GM19372 (cell line): ENCODE data around the gene SLFN12L.
"Not testable (repeated sequence)": the region's sequence is repeated elsewhere in the genome, so short reads cannot be mapped to it uniquely, and the experiment has no call there.

Experiments
- ATAC-seq: cut with Tn5 transposase; IDR thresholded peaks from one replicate; pipeline ENCODE4 v1.9.1; 2021; ENCODE audit warnings: mild to moderate bottlenecking, low read depth, moderate library complexity; ENCODE audit not compliant: unreplicated experiment

Gene SLFN12L

GRCh38 chr17:35543856-35544255 lies 6.4 kb upstream of the SLFN12L start:
- ATAC-seq: no peak

DNA sequence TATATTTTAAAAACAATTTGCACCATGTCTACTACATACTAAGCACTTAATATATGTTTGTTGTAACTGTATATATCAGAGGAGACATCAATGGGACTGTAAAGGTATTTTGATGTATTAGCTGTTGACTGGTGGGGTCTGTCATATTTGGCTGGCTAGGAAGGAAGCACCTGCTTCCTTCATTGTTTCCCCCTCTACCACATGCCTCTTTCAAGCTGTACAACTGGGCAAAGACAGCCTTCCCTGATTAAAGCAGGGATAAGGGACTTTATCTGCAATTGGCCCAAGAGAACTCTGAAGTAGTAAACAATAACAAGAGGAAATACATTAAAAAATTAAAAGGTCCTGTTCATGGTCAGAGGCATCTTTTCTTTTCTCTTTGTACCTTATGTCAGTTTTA lies 5.5 kb upstream of the SLFN12L start:
- no peak for ATAC-seq

DNA sequence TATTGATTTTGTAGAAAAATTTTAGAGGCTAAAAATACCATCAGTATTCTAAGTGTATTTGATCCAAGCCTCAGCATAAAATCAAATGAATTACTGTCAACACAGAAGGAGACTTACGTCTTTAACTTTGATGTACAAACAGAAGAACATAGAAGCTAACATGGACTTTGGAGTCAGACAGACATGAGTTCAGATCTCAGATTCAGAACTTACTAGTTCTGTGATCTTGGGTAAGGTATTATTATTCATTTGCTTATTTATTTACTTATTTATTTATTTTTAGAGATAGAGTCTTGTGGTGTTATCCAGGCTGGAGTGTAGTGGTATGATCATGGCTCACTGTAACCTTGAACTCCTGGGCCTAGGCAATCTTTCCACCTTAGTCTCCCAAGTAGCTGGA lies 4.0 kb upstream of the SLFN12L start:
- ATAC-seq: no peak

DNA sequence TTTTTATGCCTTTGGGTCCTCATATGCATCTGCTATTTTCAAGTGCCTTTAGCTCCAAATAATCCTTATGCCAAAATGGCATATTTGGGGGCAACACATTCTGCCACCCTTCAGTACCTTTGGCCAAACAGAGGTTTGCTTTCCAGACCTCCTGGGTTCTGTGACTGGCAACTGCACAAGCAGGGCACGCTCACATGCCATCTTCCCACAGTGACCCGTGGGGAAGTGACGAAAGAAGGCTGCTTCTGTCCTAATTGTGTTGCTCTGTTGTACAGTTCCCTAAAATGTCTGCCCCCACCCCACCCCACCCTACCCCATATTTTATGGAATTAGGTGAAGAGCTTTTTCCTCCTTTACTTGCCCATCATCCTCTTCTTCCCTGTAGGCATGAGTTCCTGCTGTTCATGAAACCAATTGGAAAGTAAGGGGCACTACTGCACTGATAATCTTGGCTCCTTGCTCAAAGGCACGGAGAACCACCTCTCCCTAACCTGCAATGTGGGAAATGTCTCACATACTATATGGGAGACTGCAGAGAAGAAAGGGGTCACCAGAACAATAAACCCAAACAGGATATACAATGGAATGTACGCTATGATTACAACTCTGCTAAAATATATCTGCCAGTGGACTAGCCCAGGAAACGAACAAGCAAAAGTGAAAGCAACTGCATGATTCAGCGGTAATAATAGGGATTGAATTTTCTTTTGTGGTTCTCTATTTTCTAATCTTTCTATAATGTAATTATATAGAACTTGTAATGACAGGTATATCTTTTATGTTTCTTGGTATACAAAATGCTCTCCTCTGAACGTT lies 3.3 kb upstream of the SLFN12L start:
- no peak for ATAC-seq

- ATAC-seq: no peak
Measured at GRCh38 chr17:35539659-35540026, 2.2 kb upstream of the SLFN12L start.

- ATAC-seq: no peak
Measured at GRCh38 chr17:35536664-35537171, 760 bp downstream of the SLFN12L start.

DNA sequence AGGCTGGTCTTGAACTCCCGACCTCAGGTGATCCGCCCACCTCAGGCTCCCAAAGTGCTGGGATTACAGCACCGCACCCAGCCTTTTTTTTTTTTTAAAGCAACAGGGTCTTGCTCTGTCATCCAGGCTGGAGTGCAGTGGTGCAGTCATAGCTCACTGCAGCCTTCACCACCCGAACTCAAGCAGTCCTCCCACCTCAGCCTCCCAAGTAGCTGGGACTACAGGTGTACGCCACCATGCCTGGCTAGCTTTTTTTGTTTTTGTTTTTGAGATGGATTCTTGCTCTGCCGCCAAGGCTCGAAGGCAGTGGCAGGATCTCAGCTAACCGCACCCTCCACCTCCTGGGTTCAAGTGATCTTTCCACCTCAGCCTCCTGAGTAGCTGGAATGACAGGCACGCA lies 2.1 kb downstream of the SLFN12L start:
- ATAC-seq: not testable (repeated sequence)

- no peak for ATAC-seq
Measured at GRCh38 chr17:35534576-35535093, 2.8 kb downstream of the SLFN12L start.

DNA sequence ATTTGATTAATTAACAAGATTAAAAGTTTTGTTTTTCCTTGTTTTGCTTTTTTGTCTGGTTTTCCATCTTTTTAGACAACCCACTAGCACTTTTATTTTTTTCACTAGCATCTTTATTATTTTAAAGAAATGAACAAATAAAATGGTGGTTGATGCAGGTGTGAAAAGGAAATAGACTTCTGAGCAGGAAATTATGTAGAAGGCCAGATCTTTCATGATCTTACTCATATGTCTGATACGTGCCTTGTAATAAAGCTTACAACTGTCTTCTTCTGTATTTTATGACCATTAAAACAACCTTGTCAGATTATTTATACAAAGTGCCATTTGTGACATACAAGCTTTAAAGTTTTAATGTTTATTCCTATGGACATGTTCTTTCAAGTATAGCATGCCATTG lies 6.3 kb downstream of the SLFN12L start:
- ATAC-seq: no peak

DNA sequence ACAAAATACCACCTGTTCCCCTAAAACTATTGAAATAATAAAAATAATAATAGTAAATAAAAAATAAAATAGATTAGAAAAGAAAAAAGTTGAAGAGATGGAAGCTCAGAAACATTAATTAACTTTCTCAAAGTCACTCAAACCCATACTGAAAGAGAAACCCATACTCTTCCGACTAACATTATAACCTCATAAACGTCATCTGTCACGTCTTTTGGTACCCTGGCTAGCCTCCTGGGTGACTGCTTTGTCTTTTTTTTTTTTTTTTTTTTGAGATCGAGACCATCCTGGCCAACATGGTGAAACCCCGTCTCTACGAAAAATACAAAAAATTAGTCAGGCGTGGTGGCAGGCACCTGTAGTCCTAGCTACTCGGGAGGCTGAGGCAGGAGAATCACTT lies 7.6 kb downstream of the SLFN12L start:
- no peak for ATAC-seq

GRCh38 chr17:35529326-35529725 lies 8.2 kb downstream of the SLFN12L start:
- ATAC-seq: not testable (repeated sequence)

GRCh38 chr17:35523296-35523695 lies 14.2 kb downstream of the SLFN12L start:
- ATAC-seq: no peak

DNA sequence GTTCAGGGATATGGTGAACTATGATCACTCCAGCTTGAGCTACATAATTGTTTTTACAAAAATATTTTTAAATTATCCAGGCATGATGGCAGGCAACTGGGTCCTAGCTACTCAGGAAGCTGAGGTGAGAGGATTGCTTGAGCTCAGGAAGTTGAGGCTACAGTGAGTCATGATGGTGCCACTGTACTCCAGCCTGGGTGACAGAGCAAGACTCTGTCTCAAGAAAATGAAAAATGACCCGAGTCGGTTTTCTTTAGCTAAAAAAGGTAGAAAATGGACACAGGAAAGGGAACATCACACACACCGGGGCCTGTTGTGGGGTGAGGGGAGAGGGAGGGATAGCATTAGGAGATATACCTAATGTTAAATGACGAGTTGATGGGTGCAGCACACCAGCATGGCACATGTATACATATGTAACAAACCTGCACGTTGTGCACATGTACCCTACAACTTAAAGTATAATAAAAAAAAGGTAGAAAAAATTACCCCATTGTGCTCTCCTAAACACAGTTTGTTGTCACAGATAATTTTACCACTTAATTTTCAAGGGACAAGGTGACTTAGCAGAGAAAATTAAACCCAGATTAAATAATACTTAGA lies 15.7 kb downstream of the SLFN12L start:
- ATAC-seq: not testable (repeated sequence)

DNA sequence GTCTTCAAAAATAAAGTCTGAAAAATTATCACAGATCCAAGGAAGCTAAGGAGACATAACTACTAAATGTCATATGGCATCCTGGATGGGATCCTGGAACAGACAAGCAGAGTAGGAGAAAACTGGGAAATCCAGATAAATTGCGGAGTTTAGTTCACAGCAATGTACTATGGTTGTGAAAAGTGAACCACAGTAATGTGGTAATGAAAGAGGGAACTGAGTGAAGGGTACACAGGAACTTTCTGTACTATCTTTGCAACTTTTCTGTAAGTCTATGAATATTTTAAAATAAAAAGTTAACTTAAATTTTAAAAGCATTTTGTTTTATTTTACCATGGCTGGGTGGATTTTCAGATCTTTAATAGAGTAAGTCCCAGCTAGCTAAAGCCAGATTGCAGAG lies 16.3 kb downstream of the SLFN12L start:
- ATAC-seq: no peak

GRCh38 chr17:35519906-35520442 lies 17.5 kb downstream of the SLFN12L start:
- no peak for ATAC-seq

GRCh38 chr17:35519439-35519838 lies 18.0 kb downstream of the SLFN12L start:
- ATAC-seq: no peak

- ATAC-seq: not testable (repeated sequence)
Measured at GRCh38 chr17:35518431-35518830, 19.0 kb downstream of the SLFN12L start.

DNA sequence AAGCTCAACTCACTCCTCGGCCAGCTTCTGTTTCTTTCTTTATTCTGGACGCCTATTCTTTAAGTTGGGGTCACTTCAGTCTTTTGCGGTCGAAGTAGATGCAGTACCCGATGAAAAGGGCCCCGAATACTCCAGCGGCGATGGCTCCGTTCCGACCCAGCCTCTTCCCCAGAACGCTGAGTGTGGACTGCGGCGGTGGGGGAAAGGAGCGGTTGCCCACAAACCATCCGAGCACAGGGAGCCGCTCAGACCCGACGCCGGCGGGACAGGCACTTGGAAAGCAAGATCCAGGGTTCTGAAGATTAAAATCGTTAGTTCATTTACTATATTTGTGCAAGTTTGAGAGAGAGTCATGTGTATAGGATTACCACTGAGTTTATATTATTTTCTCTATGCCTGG lies 22.5 kb downstream of the SLFN12L start:
- ATAC-seq: no peak

- ATAC-seq: no peak
Measured at GRCh38 chr17:35514564-35514963, 22.9 kb downstream of the SLFN12L start.

- ATAC-seq: no peak
Measured at GRCh38 chr17:35510052-35510451, 27.4 kb downstream of the SLFN12L start.

DNA sequence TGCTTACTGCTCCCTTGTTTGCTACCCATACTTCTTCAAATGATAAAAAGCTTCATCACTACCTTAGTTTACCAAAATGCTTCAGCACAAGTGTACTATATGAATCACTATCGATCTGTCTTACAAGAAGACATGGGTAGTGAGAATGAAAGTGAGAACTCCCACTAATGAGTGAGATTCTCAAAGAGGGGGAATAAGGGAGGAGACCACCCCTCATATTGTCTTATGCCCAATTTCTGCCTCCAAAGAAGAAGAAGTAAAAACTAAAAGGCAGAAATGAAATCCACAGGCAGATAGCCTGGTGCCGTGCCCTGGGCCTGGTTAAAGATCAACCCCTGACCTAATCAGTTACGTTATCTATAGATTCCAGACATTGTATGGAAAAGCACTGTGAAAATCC lies 29.8 kb downstream of the SLFN12L start:
- not testable (repeated sequence) for ATAC-seq
